Keratinocyte (primary cell): ENCODE results near the gene KMO.

ENCODE experiments used
- CTCF ChIP-seq, 3 experiments: IDR thresholded peaks in 1 of 3; conservative IDR thresholded peaks in 1 of 3; optimal IDR thresholded peaks in 1 of 3; 2 replicates in 2 of 3; 3 replicates in 1 of 3; pipeline versions ENCODE3 to v1.5.1; 2011; ENCODE audit warnings: low read length in 3 of 3, mild to moderate bottlenecking in 3 of 3, moderate library complexity in 2 of 3, control low read depth in 1 of 3, inconsistent platforms in 1 of 3; ENCODE audit not compliant: insufficient read depth in 2 of 3; ENCODE audit errors: extremely low read depth in 1 of 3
- EZH2 ChIP-seq: IDR thresholded peaks from one replicate; pipeline ENCODE4 v1.6.1; 2012; ENCODE audit warnings: inconsistent platforms, mild to moderate bottlenecking, low read length, moderate library complexity

GRCh38 chr1:241642593-241642944 is 110.4 kb downstream of the KMO start:
- TF ChIP-seq CTCF (optimal IDR thresholded peaks at IDR 0.05 in 1 of 3, IDR thresholded peaks at IDR 0.05 in 1 of 3, conservative IDR thresholded peaks at IDR 0.05 in 1 of 3; ENCODE audit: extremely low read depth in 1 of 3, insufficient read depth in 2 of 3, low read length in 3 of 3): no peak
- TF ChIP-seq EZH2: no peak
